ENCODE measurements around the gene MBOAT7. TPM values are rescaled to one million over a fixed set of nuclear protein-coding genes. Genes with fewer than 3 reads are reported as not detected.
A peak's percentile ranks its signal among the peaks of the same experiment; 100 is the strongest.

The MBOAT7 gene
- total and polyA plus RNA-seq, 4 donors, result 10.3 to 31.5 (median 15.0) TPM

- H3K4me3 ChIP-seq (ENCODE audit: low read depth in 1 of 3, low read length in 3 of 3), result no peak overlapping the region
- no peak overlapping the region for H3K9ac ChIP-seq (ENCODE audit: low read depth in 1 of 2, low read length in 2 of 2)
- no peaks in the 10 kb centered on the region for H3K4me1 ChIP-seq (ENCODE audit: control insufficient read depth in 4 of 4, insufficient read depth in 4 of 4, low read length in 3 of 4)
- TF ChIP-seq, protein P1, sequence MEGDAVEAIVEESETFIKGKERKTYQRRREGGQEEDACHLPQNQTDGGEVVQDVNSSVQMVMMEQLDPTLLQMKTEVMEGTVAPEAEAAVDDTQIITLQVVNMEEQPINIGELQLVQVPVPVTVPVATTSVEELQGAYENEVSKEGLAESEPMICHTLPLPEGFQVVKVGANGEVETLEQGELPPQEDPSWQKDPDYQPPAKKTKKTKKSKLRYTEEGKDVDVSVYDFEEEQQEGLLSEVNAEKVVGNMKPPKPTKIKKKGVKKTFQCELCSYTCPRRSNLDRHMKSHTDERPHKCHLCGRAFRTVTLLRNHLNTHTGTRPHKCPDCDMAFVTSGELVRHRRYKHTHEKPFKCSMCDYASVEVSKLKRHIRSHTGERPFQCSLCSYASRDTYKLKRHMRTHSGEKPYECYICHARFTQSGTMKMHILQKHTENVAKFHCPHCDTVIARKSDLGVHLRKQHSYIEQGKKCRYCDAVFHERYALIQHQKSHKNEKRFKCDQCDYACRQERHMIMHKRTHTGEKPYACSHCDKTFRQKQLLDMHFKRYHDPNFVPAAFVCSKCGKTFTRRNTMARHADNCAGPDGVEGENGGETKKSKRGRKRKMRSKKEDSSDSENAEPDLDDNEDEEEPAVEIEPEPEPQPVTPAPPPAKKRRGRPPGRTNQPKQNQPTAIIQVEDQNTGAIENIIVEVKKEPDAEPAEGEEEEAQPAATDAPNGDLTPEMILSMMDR (IDR thresholded peaks at IDR 0.05; ENCODE audit: low read depth, low read length, missing input control), result no peak
- TF ChIP-seq MAX (IDR thresholded peaks at IDR 0.05) (no peak), ZBTB33 (IDR thresholded peaks at IDR 0.05) (no peak), YY1 (IDR thresholded peaks at IDR 0.05) (no peak), JUND (IDR thresholded peaks at IDR 0.05) (no peak)
- no peak for DNase-seq (ENCODE audit: low spot score)
- H3K36me3 ChIP-seq (ENCODE audit: control insufficient read depth in 4 of 4, insufficient read depth in 3 of 4, low read depth in 1 of 4, low read length in 3 of 4), result peaks cover 0 to 16% (median 6%) of the 10 kb centered on the region in 4 donors
- no peaks in the 10 kb centered on the region for H3K27me3 ChIP-seq (ENCODE audit: control insufficient read depth in 4 of 4, insufficient read depth in 4 of 4, low read length in 3 of 4)
- H3K27ac ChIP-seq (ENCODE audit: low read depth in 1 of 2, low read length in 2 of 2), result no peak overlapping the region
- WGBS, result 96% methylated on average over 37 of the region's 37 CpGs
- no peaks in the 10 kb centered on the region for H3K9me3 ChIP-seq (ENCODE audit: control insufficient read depth in 4 of 4, low read length in 3 of 4)
Observed at GRCh38 chr19:54180691-54181091, 8.7 kb downstream of the MBOAT7 start.

DNA sequence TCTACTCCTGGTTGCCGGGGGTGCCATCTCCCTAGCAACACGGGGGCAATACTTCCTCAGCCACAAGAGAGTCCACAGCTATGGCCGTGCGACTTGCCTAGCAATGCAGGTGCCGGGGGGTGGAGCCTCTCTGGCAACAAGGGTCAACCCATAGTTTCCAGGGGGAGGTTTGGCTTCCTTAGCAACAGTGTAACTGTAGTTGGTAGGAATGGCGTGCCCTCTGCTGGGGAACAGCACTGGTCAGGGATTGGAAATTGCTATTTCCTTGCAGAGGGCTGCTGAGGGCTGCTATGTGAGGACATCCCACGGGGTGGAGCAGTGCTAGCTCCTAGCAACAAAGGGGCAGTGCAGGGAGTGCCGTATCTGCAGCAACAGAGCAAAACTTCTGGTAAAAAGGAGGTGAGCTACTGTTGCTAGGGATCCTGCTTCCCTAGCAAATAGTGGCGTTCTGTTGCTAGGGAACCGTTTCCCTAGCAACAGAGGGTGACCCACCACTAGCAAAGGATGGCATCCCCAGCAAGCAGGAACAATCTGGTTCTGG lies 9.4 kb downstream of the MBOAT7 start:
- 74% methylated on average over 10 of the region's 10 CpGs for whole genome bisulfite sequencing
- no peak for DNase-seq (ENCODE audit: low spot score)
- H3K36me3 ChIP-seq (ENCODE audit: control insufficient read depth in 4 of 4, insufficient read depth in 3 of 4, low read depth in 1 of 4, low read length in 3 of 4), result peaks cover 0 to 16% (median 6%) of the 10 kb centered on the region in 4 donors
- no peaks in the 10 kb centered on the region for H3K9me3 ChIP-seq (ENCODE audit: control insufficient read depth in 4 of 4, low read length in 3 of 4)
- no peaks in the 10 kb centered on the region for H3K4me1 ChIP-seq (ENCODE audit: control insufficient read depth in 4 of 4, insufficient read depth in 4 of 4, low read length in 3 of 4)
- H3K9ac ChIP-seq (ENCODE audit: low read depth in 1 of 2, low read length in 2 of 2), result no peak overlapping the region
- no peak overlapping the region for H3K4me3 ChIP-seq (ENCODE audit: low read depth in 1 of 3, low read length in 3 of 3)
- no peaks in the 10 kb centered on the region for H3K27me3 ChIP-seq (ENCODE audit: control insufficient read depth in 4 of 4, insufficient read depth in 4 of 4, low read length in 3 of 4)
- TF ChIP-seq ZBTB33 (IDR thresholded peaks at IDR 0.05) (no peak), RAD21 (IDR thresholded peaks at IDR 0.05) (peak in 1 of 2 donors; percentile 35), RXRA (IDR thresholded peaks at IDR 0.05) (no peak), GABPA (IDR thresholded peaks at IDR 0.05 in 1 of 2, conservative IDR thresholded peaks at IDR 0.05 in 1 of 2) (no peak), HNF4A (conservative IDR thresholded peaks at IDR 0.05) (no peak), FOXA1 (IDR thresholded peaks at IDR 0.05) (no peak), SP1 (IDR thresholded peaks at IDR 0.05) (no peak)
- TF ChIP-seq, protein P1 (IDR thresholded peaks at IDR 0.05; ENCODE audit: low read depth, low read length, missing input control), result no peak
- no peak overlapping the region for H3K27ac ChIP-seq (ENCODE audit: low read depth in 1 of 2, low read length in 2 of 2)
